Muscle of back (tissue), 13 donors: Measurements from ENCODE around the gene CYP2C9. TPM values are rescaled to one million over a fixed set of nuclear protein-coding genes. Genes with fewer than 3 reads are reported as not detected.
"Not testable (repeated sequence)": the region's sequence is repeated elsewhere in the genome, so short reads cannot be mapped to it uniquely, and the experiment has no call there.

ENCODE experiments used
- DNase-seq, 3 donors: peaks; one replicate each; pipeline versions ENCODE4 v3.0.0 to v3.0.0-alpha.2; 2013
- long read RNA-seq, 9 donors: transcript quantifications; one replicate each; lab custom pipeline, GENCODE V29; 2026
- polyA plus RNA-seq, 10 donors: library from polyadenylated mRNA; unstranded; fragments of 120-200 nt; gene quantifications; one replicate each; pipeline ENCODE4 v1.2.1, GENCODE V29; 2013; ENCODE audit not compliant: insufficient read length in 10 of 10

Gene CYP2C9
- under 1 TPM in 1 of 10 donors, not detected in 9; 0.20 TPM for polyA plus RNA-seq
- long read RNA-seq, donor 1 = 0 reads
- long read RNA-seq, donor 2 = 0 reads
- long read RNA-seq, donor 3 = 0 reads
- long read RNA-seq, donor 4 = 0 reads
- long read RNA-seq, donor 5 = 0 reads
- long read RNA-seq, donor 6 = 0 reads
- long read RNA-seq, donor 7 = 0 reads
- long read RNA-seq, donor 8 = 0 reads
- long read RNA-seq, donor 9 = 0 reads

DNA sequence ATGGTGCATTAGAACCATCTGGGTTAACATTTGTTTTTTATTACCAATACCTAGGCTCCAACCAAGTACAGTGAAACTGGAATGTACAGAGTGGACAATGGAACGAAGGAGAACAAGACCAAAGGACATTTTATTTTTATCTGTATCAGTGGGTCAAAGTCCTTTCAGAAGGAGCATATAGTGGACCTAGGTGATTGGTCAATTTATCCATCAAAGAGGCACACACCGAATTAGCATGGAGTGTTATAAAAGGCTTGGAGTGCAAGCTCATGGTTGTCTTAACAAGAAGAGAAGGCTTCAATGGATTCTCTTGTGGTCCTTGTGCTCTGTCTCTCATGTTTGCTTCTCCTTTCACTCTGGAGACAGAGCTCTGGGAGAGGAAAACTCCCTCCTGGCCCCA lies at the start of gene CYP2C9:
Gene CYP2C9, plus strand, starts transcription at position 276 of the 400 bp plus-strand sequence. Its CDS starts 25 bp downstream, at position 301.
- DNase-seq = no peak

DNA sequence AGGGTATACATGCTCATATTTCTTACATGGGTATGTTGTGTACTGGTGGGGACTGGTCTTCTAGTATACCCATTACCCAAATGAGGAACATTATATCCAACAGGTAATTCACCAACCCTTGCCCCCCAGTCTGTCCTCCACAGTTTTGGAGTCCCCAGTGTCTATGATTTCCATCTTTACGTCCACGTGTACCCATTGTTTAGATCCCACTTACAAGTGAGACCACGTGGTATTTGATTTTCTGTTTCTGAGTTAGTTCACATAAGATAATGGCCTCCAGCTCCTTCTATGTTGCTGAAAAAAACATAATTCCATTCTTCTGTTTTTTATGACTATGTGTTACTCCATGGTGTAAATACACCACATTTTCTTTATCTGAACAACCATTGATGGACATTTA lies 49.3 kb upstream of the CYP2C9 start:
- no peak for DNase-seq

DNA sequence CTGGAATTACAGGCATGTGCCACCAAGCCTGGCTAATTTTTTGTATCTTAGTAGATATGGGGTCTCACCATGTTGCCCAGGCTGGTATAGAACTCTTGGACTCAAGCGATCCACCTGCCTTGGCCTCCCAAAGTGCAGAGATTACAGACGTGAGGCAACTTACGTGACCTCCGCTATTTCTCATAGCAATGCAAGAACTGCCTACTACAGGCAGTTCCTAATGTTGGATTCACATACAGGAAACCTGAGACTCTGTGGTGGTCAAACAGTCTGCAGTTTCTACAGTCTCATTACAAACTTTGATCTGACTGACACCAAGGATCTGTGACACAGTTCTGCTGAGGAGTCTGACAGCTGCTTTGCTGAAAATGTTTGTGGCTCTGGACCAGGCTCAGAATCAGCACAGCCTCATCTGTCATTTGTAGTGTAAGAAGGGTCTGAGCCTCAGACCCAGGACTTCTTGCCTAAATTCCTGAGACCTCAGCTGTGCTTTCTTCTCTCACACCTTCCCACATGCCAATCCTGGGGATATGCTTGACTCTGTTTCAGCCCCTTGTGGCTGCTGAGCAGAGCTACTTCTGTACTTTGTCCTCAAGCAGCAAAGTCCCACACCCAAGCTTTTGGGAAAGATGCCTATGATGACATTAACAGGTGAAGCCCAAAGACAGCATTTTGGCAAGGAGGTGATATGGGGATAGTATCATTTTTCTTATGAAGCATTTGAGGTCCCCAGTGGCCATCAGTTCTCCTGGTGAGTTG lies 48.0 kb upstream of the CYP2C9 start:
- no peak for DNase-seq

DNA sequence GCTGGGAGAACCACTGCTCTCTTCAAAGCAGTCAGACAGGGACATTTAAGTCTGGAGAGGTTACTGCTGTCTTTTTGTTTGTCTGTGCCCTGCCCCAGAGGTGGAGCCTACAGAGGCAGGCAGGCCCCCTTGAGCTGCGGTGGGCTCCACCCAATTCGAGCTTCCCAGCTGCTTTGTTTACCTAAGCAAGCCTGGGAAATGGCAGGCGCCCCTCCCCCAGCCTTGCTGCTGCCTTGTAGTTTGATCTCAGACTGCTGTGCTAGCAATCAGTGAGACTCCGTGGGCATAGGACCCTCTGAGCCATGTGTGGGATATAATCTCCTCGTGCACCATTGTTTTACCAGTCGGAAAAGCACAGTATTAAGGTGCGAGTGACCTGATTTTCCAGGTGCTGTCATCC lies 40.0 kb upstream of the CYP2C9 start:
- not testable (repeated sequence) for DNase-seq

DNA sequence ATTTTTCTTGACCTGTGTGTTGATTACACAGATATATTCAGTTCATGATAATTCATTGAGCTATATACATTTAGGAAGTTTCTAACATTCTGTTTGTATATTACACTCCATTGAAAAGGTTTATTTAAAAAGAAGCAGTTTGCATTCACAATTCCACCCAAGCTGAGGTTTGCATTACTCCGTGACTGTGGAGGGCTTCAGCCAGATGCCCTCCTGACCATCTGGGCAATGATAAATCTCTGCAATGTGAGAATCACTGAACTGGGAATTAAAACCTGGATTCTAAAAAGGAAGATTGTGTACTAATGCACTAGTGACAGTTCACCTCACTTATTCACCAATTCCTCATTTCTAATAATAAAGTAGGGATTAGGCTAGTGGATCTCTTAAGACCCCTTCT lies 36.4 kb upstream of the CYP2C9 start:
- no peak for DNase-seq

DNA sequence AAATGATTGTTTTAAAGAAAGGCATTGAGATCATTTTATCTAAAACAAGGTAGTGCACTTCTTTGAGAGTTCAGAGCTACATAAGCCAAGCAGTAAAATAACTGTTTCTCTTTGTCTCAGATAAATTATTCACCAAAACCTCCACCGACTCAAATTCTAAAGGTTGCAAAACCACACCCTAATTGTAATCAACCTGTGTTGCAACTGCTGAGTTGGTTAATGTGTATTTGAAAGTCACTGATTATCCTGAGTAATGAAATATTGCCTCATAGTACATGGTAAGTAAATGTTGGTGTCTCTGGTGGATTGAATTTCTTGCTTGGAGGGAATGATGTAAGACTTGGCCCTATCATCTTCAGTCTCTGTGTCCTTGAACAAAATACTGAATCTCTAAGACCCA lies 35.9 kb upstream of the CYP2C9 start:
- no peak for DNase-seq

DNA sequence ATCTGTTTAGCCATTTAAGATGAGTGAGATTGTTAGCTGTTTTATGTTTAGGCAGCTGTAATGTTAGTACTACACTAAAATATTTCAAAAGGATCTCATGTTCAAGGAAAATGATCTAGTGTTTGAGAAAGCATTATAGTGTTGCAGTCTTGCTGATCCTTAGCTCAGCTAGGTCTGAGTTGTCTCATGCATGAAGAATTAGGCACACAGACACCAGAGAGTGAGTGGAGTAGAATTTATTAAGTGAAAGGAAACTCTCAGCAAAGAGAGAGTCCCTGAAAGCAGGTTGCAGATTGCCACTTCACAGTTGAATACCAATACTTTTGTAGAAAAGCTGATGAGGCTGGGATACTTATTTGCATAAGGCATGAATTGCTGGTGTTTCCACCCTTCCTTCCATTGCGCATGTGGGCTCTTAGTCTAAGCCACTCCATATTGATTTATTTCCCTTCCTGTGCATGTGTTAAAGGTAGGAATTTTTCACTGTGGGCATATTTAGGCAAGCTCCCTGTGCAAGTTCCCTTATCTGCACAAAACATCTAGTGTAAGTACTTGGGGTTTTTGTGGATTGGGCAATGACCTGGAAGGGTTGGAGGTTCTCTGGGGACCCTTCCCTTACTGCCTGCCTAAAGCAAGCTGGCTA lies 33.8 kb upstream of the CYP2C9 start:
- not testable (repeated sequence) for DNase-seq

DNA sequence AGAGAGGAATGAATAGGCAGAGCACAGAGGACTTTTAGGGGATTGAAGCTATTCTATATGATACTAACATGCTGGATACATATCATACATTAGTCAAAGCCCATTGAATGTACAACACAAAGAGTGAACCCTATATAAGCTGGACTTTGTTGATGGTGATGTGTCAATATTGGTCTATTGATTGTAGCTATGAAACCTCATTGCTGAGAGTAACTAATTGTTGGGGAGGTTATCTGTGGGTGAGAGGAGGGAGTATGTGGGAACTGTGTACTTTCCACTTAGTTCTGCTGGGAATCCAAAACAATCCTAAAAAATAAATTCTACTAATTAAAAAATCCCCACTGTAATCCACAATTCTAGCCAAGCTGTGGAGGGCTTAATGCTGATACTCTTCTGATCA lies 22.0 kb upstream of the CYP2C9 start:
- DNase-seq = no peak

DNA sequence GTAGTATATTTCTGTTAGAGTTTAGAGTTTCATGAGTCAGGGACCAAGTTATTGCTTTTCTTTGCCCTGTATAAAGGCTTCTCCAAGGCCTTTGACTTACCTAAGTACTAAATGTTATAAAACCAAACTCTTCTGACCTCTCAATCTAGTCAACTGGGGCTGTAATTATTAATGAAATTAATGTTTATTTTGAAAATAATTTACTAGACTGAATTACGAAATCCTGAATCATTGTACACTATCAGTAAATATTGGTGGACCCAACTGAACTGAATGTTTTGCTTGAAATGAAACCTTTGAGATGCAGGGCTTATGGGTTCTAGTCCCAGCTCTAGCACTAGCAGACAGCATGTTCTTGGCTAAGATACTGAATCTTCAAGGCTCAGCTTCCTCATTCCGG lies 1.7 kb upstream of the CYP2C9 start:
- no peak for DNase-seq

DNA sequence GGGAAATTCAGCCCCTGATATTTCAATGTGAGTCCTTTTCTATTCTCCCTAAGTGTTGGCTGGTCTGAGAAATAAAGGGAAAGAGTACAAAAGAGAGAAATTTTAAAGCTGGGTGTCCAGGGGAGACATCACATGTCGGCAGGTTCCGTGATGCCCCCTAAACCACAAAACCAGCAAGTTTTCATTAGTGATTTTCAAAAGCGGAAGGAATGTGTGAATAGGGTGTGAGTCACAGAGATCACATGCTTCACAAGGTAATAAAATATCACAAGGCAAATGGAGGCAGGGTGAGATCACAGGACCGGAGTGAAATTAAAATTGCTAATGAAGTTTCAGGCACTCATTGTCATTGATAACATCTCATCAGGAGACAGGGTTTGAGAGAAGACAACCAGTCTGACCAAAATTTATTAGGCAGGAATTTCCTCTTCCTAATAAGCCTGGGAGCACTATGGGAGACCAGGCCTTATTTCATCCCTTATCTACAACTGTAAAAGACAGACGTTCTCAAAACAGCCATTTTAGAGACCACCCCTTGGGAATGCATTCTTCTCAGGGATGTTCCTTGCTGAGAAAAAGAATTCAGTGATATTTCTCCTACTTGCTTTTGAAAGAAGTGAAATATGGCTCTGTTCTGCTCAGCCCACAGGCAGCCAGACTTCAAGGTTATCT lies 5.1 kb downstream of the CYP2C9 start:
- DNase-seq = not testable (repeated sequence)

DNA sequence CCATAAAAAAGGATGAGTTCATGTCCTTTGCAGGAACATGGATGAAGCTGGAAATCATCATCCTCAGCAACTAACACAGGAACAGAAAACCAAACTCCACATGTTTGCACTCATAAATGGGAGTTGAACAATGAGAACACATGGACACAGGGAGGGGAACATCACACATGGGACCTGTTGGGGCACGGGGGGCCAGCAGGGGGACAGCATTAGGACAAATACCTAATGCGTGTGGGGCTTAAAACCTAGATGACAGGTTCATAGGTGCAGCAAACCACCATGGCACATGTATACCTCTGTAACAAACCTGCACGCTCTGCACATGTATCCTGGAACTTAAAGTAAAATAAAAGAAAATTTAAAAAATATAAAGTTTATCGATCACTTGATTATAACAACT lies 7.7 kb downstream of the CYP2C9 start:
- DNase-seq = not testable (repeated sequence)

DNA sequence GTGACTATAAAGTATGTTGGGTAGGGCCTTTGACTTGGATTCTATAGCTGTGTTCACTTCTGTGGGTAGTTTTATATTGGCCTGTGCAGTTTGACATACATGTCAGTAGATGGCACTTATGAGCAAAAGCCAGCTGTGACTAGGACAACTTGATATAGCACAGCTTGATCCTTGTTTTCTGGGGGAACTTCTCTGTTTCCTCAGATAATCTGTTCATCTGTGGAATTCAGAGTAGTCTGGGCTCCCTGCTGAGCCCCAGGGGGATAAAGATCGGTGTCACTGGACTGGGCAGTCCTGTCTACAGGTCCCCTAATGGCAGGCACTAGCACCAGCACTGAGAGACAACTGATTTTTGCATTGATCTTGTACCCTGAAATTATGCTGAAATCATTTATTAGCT lies 25.4 kb downstream of the CYP2C9 start:
- peak in 2 of 3 donors; percentile 1 to 16 for DNase-seq

DNA sequence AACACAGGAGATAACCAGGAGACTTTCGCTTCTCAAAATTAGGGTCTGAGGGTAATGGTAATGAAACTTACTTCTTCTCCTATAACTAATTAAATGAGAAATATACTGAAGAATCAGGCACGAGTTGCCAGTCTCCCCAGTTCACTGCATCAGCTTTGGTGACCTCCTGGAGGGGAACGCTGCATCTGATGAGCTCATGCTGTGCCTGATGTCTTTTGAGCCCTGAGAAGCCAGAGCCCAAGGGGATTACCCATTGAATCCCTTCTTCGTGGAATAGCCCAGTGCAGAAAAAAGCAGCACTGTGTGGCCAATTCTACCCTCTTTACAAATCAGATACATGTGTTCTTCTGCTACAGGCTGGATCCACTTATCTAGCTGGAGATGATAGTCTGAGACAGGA lies 45.1 kb downstream of the CYP2C9 start:
- no peak for DNase-seq

DNA sequence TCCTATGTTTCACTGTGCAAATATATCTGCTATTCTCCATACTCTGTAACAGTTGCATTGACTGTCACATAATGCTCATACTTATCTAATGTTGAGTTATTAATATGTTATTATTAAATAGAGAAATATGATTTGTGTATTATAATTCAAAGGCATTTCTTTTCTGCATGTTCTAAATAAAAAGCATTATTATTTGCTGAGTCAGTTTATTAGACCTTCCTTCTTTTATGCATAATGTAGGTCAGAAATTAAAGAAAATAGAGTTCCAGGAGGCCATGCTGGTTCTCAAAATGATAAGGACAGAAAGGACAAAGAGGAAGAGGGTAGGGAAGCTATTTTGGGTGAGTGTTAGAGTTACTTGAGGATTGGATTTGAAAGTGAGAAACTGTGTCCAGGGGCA lies 50.7 kb downstream of the CYP2C9 start:
- no peak for DNase-seq

DNA sequence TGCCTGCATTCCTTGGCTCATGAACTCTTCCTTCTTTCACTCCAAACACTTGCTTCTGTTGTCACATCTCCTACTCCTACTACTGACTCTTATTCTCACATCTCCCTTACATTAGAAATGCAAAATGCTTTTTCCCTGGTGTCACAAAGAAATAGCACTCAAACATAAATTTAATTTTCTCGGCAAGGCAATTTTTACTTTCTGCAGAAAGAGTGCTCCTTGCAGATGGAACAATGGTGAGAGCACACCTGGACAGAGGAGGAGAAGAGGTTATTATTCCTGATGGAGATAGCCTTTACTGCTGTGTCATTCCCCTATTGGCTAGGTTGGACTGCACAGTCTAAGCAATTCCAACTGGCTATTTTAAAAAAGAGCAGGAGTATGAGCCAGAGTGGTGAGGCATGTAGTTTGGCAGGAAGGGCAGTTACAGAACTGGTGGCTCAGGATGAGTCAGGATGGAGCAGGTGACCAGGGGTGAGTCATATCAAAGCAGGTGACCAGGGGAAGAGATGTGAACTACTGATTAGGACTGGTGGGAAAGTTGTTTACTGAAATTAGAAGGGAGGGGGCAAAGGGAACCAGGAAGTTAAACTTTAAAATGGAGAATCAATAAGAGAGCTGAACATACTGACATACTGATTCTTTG lies 52.9 kb downstream of the CYP2C9 start:
- no peak for DNase-seq

DNA sequence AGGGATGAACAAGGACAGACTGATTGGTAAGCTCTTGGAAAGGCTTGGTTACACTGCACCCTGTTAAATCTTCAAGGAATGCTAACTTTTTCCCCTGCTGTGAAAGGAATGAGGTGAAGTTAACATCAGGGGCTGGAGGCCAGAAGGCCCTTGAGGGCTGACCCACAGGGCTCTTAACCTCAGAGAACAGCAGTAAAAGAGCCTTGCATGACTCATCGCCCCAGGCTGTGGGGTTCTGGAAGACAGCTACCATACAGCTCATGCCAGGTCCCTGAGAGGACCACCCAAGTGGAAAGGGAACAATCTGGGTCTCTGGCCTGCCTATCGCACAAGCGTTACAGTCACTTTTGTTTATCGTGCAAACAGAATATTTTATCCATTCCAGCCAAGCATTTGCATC lies 54.4 kb downstream of the CYP2C9 start:
- DNase-seq = no peak

DNA sequence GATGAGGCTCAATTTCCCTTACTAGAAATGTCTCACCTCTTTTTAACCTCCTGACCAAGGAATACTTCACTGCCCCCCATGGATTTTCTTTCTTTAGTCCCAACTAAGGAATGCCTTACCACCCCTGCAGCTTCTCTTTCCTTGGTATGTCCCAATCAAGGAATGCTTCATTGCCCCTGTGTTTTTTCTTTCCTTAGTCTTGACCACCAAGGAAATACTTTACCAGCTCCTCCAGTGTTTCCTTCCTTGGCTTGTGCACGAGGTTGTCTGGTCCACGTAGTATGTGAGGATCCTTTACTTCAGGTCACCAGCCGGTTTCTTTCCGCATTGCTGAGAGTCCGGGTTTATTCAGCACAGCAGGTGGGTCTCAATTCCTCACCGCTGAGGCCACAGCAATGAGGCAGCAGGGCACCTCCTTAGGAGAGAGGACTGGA lies 59.3 kb downstream of the CYP2C9 start:
- DNase-seq = no peak

DNA sequence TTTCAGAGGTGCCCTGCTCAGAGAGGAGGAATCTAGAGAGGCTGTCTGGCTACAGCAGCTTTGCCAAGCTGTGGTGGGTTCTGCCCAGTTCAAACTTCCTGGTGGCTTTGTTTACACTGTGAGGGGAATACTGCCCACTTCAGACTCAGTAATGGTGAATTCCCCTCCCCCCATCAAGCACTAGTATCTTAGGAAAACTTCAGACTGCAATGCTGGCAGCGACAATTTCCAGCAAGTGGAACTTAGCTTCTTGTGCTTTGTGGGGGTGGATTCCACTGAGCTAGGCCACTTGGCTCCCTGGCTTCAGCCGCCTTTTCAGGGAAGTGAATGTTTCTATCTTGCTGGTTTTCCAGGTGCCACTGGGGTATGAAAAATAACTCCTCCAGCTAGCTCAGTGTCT lies 88.0 kb downstream of the CYP2C9 start:
- no peak for DNase-seq

DNA sequence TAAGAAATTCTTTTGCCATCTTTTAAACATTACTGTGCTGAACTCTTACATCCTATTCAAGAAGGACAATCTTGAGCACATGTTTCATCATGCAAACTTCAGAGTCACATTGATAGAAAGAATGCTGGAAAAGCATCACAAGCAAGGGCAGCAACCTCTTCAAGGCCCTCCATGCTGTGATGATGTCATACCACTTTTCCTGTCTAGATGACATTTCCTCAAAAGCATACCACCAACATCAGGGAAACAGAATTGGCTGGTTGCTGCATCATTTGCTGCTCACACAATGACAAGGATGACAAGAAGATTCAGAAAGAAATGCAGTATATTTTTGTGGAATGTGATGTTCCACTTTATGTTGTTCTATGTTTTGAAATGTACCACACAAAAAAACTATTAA lies 93.2 kb downstream of the CYP2C9 start:
- no peak for DNase-seq

DNA sequence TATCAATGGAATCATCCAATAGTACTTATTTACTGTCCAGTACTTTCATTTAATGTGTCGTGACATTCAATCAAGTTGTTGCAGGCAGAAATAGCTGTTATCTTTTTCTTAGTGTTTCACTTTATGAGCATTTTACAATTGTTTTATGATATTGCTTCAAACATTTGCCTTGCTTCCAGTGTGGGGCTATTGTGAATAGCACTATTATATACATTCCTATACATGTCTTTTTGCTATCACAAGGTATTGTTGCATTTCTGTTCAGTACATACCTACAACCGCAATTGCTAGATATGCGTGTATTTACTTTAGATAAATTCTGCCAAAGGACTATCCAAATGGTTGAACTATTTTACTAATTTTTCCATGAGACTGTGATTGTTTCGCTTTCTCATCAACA lies 95.9 kb downstream of the CYP2C9 start:
- DNase-seq = no peak

DNA sequence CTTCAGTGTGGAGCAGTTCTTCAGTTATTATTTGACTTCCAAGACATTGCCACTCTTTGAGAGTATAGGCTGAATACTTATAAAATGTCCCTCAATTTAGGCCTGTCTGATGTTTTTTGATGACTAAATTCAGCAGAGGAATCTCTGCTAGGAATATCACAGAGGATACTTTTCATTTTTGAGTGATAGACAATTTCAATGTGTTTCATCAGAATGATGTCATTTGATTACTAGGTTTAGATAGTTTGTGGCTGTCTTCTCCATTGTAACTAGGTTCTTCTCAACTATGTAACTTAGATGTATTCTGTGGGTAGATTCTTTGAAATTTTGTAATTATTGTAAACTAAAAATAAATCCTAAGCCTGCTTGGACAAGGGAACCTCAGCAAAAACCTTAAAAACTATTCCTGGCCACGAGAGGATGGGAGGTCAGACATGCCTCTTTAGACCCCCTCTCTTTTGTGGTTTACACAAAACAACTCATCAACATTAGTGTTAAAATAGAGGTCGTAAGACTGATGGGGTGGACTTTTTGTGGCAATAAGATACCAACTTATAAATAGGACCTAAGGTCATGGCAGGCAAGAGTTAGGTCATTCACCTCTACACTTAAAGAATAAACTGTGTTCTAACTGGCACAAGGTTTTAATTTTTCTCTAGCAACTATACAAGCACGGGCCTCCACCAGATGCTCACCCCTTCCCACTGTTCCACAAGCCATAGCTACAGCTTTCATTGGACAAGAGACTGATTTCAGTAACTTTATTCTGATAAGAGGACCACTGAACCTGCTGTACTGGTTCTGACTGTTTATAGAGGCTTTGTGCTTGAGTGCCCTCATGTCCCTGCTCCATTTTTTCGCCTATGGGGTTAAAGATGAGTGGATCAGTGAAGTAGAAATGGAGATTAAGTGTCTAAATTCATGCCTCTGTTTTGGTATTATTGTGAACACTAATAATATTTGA lies 97.2 kb downstream of the CYP2C9 start:
- no peak for DNase-seq
